ENCODE results near the gene LDLRAD2. TPM values are rescaled to one million over a fixed set of nuclear protein-coding genes. Genes with fewer than 3 reads are reported as not detected.

Gene LDLRAD2
- total and polyA plus RNA-seq, 9 of the 15 experiments (the other 6 are each of a cell fraction or from before 2014, with no cell fraction given) = 0.45 to 0.48 TPM; not detected in 7

- in situ Hi-C loops (cut with MboI) = no loop called here
- BruUV-seq (replicated peaks) = no TSS peak
- Histone ChIP-seq H3K4me2 (ENCODE audit: insufficient read depth, low read length) (no peak overlapping the region), H3K79me2 (ENCODE audit: control insufficient read depth, insufficient read depth, low read length) (no peaks in the 10 kb centered on the region), H3K9me3 (replicated peaks; ENCODE audit: control insufficient read depth, insufficient read depth, low read depth, low read length) (no peaks in the 10 kb centered on the region), H3K9ac (ENCODE audit: insufficient read depth in 1 of 2, low read depth in 2 of 2, low read length in 2 of 2) (no peak overlapping the region), H3K4me3 (no peak overlapping the region), H2AFZ (ENCODE audit: low read depth, low read length) (no peak overlapping the region), H3K27ac (ENCODE audit: extremely low read depth, low read depth, low read length) (no peak overlapping the region), H3K4me1 (replicated peaks in 1 of 2; ENCODE audit: control insufficient read depth in 2 of 2, insufficient read depth in 2 of 2, low read length in 2 of 2) (peaks cover 21 to 49% of the 10 kb centered on the region in 2 experiments; a peak in 4 of 5 replicates), H4K20me1 (replicated peaks; ENCODE audit: control insufficient read depth, insufficient read depth, low read length) (no peaks in the 10 kb centered on the region), H3K9me1 (ENCODE audit: control insufficient read depth, insufficient read depth, low read length) (peaks cover 4% of the 10 kb centered on the region), H3K27me3 (ENCODE audit: control insufficient read depth in 2 of 2, insufficient read depth in 2 of 2, low read length in 2 of 2) (no peaks in the 10 kb centered on the region), H3K36me3 (ENCODE audit: control insufficient read depth, insufficient read depth, low read length) (peaks cover 75% of the 10 kb centered on the region; the same call in 2 of the 3 replicates)
- intact Hi-C loops (cut with micrococcal nuclease) = no loop called here
- TF ChIP-seq SMARCE1 (IDR thresholded peaks at IDR 0.05) = no peak
- TF ChIP-seq TCF15 (CRISPR knock-in tag; IDR thresholded peaks at IDR 0.05) = no peak
- TF ChIP-seq MEF2A (IDR thresholded peaks at IDR 0.05; ENCODE audit: control insufficient read depth, low read depth, low read length) = no peak
- ChIA-PET POLR2A (interaction anchor here (1.3 kb wide), 1 partner anchor 12 kb away, joined by 4 read pairs; no protein-coding TSS in a partner anchor), CTCF (ENCODE audit: low intra/inter-chr PET ratio) (no interaction called here)
- ATAC-seq (no peak), FAIRE-seq (no peak), DNase-seq (ENCODE audit: extremely low read depth in 1 of 4, low spot score in 3 of 4) (no peak)
- 72% methylated on average over 6 of the region's 12 CpGs for WGBS (ENCODE audit: insufficient coverage, low coverage, missing lambda C conversion rate)
Observed at GRCh38 chr1:21868941-21869454, 56.9 kb downstream of the LDLRAD2 start.

GRCh38 chr1:21869620-21870121 lies 57.6 kb downstream of the LDLRAD2 start:
- no peak for ATAC-seq
- in situ Hi-C loops (cut with MboI) = no loop called here
- Histone ChIP-seq H3K79me2 (ENCODE audit: control insufficient read depth, insufficient read depth, low read length) (no peaks in the 10 kb centered on the region), H3K4me2 (ENCODE audit: insufficient read depth, low read length) (no peak overlapping the region), H3K9me1 (ENCODE audit: control insufficient read depth, insufficient read depth, low read length) (peaks cover 4% of the 10 kb centered on the region), H2AFZ (ENCODE audit: low read depth, low read length) (no peak overlapping the region), H3K4me1 (replicated peaks in 1 of 2; ENCODE audit: control insufficient read depth in 2 of 2, insufficient read depth in 2 of 2, low read length in 2 of 2) (peaks cover 21 to 52% of the 10 kb centered on the region in 2 experiments; a peak in 4 of 5 replicates), H3K27ac (ENCODE audit: extremely low read depth, low read depth, low read length) (no peak overlapping the region), H3K27me3 (ENCODE audit: control insufficient read depth in 2 of 2, insufficient read depth in 2 of 2, low read length in 2 of 2) (no peaks in the 10 kb centered on the region), H3K9me3 (replicated peaks; ENCODE audit: control insufficient read depth, insufficient read depth, low read depth, low read length) (no peaks in the 10 kb centered on the region), H3K36me3 (ENCODE audit: control insufficient read depth, insufficient read depth, low read length) (peaks cover 75% of the 10 kb centered on the region; the same call in 2 of the 3 replicates), H4K20me1 (replicated peaks; ENCODE audit: control insufficient read depth, insufficient read depth, low read length) (no peaks in the 10 kb centered on the region), H3K9ac (ENCODE audit: insufficient read depth in 1 of 2, low read depth in 2 of 2, low read length in 2 of 2) (peak overlapping the region in 1 of 2 experiments; percentile 67; a peak in 2 of 4 replicates), H3K4me3 (no peak overlapping the region)
- no TSS peak for BruUV-seq (replicated peaks)
- no peak for FAIRE-seq
- intact Hi-C loops (cut with micrococcal nuclease) = no loop called here
- 87% methylated on average over 8 of the region's 13 CpGs for WGBS (ENCODE audit: insufficient coverage, low coverage, missing lambda C conversion rate)
- DNase-seq (ENCODE audit: extremely low read depth in 1 of 4, low spot score in 3 of 4) = no peak
- ChIA-PET POLR2A (interaction anchor here (0.8 kb wide), 1 partner anchor 84 kb away, joined by 3 read pairs; no protein-coding TSS in a partner anchor), CTCF (ENCODE audit: low intra/inter-chr PET ratio) (no interaction called here)
- TF ChIP-seq POLR2G (IDR thresholded peaks at IDR 0.05; ENCODE audit: low read depth, low read length) (0 out of 2 replicates have a peak, but pooled peaks have one; percentile 14), ATF1 (CRISPR knock-in tag; IDR thresholded peaks at IDR 0.05) (no peak), ATF1 (tag; IDR thresholded peaks at IDR 0.05) (no peak), RBM22 (IDR thresholded peaks at IDR 0.05; ENCODE audit: low read depth, low read length, poor library complexity, severe bottlenecking) (peak; percentile 19)

Measured in K562 (cell line).